AG09319 (cell line): ENCODE measurements around the gene ENAM.
A peak's percentile ranks its signal among the peaks of the same experiment; 100 is the strongest.
"Not testable (repeated sequence)": the region's sequence is repeated elsewhere in the genome, so short reads cannot be mapped to it uniquely, and the experiment has no call there.

Experiments used
- DNase-seq: peaks from one replicate; pipeline ENCODE4 v3.0.0-alpha.2; 2010; ENCODE audit warnings: low read depth; ENCODE audit errors: extremely low read depth
- TF ChIP-seq, protein P1 (sequence below): IDR thresholded peaks from 2 replicates; pipeline ENCODE4 v1.5.1; 2011; ENCODE audit warnings: low read depth, mild to moderate bottlenecking, inconsistent platforms, low read length, moderate library complexity

ENAM gene

DNA sequence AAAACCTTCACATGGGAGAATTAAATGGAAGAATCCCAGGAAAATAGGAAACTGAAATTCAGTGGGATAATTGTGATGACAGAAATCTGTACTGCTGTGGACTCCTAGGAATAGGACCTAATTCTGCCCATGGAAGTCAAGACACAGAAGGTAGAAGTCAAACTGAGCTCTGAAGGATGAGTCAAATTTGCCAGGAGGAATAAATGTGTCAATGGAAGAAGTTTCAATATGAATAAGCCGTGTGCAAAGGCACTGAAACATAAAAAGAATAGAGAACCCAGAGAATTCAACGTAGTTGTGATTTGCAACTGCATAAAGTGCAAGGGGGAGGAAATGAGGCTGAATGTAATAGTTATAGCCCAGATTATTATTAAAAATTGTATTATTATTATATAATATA lies 11.6 kb downstream of the ENAM start:
- DNase-seq, result no peak
- TF ChIP-seq, protein P1, sequence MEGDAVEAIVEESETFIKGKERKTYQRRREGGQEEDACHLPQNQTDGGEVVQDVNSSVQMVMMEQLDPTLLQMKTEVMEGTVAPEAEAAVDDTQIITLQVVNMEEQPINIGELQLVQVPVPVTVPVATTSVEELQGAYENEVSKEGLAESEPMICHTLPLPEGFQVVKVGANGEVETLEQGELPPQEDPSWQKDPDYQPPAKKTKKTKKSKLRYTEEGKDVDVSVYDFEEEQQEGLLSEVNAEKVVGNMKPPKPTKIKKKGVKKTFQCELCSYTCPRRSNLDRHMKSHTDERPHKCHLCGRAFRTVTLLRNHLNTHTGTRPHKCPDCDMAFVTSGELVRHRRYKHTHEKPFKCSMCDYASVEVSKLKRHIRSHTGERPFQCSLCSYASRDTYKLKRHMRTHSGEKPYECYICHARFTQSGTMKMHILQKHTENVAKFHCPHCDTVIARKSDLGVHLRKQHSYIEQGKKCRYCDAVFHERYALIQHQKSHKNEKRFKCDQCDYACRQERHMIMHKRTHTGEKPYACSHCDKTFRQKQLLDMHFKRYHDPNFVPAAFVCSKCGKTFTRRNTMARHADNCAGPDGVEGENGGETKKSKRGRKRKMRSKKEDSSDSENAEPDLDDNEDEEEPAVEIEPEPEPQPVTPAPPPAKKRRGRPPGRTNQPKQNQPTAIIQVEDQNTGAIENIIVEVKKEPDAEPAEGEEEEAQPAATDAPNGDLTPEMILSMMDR, result no peak

DNA sequence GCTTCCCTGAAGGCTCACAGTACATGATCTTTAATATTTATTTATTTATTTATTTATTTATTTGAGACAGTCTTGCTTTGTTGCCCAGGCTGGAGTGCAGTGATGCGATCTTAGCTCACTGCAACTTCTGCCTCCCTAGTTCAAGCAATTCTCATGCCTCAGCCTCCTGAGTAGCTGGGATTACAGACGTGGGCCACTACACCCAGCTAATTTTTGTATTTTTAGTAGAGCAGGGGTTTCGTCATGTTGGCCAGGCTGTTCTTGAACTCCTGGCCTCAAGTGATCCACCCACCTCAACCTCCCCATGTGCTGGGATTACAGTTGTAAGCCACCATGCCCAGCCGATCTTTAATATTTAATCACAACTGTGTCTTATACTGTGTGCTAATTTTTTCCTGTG lies 22.2 kb downstream of the ENAM start:
- not testable (repeated sequence) for DNase-seq

DNA sequence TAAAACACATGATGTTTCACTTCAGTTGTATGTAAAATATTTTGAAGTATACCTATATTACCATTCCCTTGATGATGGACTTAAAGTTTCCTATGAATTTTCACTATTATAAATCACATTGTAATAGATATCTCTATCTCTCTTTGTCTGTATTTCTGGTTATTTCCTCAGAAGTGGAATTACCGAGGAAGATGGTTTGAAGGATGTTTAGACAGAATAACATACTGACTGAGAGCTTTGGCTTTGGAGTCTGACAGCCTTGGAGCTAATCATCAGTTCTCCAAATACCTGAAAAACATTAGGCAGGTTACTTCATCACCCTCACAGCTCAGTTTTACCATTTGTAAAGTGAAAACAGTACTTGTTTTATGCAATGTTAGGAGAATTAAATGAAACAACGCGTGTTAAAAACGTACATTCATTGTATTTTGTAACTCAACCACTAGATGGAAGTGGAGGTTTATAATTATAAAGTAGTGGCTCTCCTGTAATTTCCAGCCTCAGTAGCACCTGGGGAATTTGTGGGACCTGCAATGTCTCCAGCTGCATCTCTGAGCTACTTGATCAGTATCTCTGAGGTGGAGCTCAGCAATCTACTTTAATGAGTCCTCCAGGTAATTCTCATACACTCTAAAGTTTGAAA lies 23.4 kb downstream of the ENAM start:
- no peak for DNase-seq
- TF ChIP-seq, protein P1, result peak; percentile 40

DNA sequence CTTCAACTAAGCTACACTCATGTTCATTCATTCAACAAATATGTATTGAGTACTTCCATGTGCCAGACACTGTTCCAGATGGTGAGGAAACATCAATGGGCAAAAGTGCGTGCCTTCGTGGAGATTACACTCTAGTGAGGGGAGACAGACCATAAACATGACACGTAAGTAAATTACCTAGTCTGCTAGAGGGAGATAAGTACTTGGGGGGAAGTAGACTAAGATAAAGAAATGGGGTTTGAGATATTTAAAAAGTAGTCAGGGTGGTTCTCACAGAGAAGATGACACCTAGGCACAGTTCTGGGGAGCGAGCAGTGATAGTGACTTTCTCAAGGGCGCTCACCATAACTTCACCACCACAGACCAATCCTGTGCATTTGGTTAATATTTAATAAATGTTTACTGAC lies 26.1 kb downstream of the ENAM start:
- no peak for DNase-seq
- TF ChIP-seq, protein P1, result no peak

DNA sequence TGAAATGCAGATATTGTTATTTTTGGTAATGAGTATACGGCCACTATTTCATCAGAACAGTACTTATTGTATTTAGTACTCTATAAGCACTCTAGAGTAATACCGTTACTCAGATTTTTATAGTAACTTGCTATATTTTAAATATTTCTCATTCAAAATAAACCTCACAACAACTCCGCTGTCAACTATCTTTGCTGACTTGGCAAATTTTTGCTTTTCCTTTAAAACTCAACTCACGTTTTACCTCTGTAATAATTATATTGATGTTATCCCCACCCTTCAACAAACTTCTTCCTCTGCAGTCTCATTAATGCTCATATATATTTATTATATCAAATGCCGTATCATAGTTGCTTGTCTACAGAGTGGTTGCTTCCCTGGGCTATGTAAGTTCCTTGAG lies 28.8 kb downstream of the ENAM start:
- TF ChIP-seq, protein P1, result no peak
- DNase-seq, result no peak

DNA sequence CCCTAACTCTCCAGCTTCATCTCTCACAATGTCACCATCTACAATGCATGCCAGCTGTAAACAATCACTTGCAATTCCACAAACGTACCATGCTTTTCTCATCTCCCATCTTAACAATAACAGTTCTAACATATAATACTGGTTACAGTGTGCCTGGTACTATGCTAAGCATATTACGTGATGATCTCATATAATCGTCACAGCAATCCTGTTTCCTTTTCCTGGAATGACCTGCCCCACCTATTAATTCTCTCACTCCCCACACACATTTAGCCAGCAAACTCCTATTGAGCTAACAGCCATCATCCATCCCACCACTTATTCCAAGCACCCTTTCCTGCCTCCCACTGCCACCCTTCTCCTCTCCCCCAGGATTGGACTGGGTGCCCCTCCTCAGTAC lies 29.9 kb downstream of the ENAM start:
- DNase-seq, result no peak
- TF ChIP-seq, protein P1, result no peak

DNA sequence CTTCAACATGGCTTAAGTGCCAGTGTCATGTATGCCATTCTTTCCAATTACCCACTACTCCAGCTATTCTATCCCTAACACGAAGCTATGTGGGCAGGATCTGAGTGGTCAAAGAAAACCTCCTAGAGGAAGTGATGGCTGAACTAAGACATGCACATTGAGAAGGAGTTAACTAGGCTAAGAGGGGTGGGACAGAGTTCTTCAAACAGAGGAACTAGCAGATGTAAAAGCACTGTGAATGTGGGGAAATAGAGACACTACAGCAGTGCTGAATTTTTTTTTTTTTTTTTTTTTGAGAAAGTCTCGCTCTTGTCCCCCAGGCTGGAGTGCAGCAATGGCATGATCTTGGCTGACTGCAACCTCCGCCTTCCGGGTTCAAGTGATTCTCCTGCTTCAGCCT lies 31.6 kb downstream of the ENAM start:
- TF ChIP-seq, protein P1, result no peak
- DNase-seq, result no peak

DNA sequence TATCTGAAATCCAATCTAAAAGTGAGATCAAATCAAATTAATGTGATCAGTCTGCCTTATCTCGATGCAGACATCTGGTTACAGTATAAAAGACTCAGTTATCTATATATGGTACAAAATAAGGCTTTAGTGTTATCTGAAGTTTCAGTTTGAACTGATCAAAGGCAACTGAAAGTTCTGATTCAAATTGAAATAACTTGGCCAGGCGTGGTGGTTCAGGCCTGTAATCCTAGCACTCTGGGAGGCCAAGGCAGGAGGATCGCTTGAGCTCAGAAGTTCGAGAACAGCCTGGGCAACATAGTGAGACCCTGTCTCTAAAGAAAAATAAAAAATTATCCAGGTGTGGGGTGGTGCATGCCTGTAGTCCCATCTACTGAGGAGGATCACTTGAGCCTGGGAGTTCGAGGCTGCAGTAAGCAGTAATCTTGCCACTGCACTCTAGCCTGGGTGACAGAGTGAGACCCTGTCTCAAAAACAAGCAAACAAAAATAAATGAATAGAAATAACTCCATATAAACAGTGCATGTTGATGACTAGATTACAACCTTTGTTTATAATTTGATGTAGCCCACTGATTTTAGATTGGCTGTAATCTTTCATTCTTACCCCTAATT lies 32.9 kb downstream of the ENAM start:
- DNase-seq, result not testable (repeated sequence)
